Measurements from ENCODE around the gene ZNF831. TPM values are rescaled to one million over a fixed set of nuclear protein-coding genes. Genes with fewer than 3 reads are reported as not detected.

The ZNF831 gene
- total RNA-seq, 1 experiment from 2014 or later, result not detected

- H3K4me3 ChIP-seq (ENCODE audit: insufficient read depth, low read depth, low read length), result no peak overlapping the region
- H3K36me3 ChIP-seq (replicated peaks; ENCODE audit: control insufficient read depth, insufficient read depth, low read length), result no peaks in the 10 kb centered on the region
- peaks cover 10% of the 10 kb centered on the region for H3K27me3 ChIP-seq (ENCODE audit: control insufficient read depth, insufficient read depth, low read length)
- no peak for DNase-seq
Measured at GRCh38 chr20:59217794-59218280, 54.2 kb downstream of the ZNF831 start.

- no peak for DNase-seq
- Histone ChIP-seq H3K4me3 (ENCODE audit: insufficient read depth, low read depth, low read length) (no peak overlapping the region), H3K27me3 (ENCODE audit: control insufficient read depth, insufficient read depth, low read length) (peaks cover 15% of the 10 kb centered on the region), H3K36me3 (replicated peaks; ENCODE audit: control insufficient read depth, insufficient read depth, low read length) (no peaks in the 10 kb centered on the region)
Measured at GRCh38 chr20:59219211-59219610, 55.6 kb downstream of the ZNF831 start.

- DNase-seq, result no peak
- Histone ChIP-seq H3K27me3 (ENCODE audit: control insufficient read depth, insufficient read depth, low read length) (peaks cover 15% of the 10 kb centered on the region), H3K4me3 (ENCODE audit: insufficient read depth, low read depth, low read length) (no peak overlapping the region), H3K36me3 (replicated peaks; ENCODE audit: control insufficient read depth, insufficient read depth, low read length) (no peaks in the 10 kb centered on the region)
Measured at GRCh38 chr20:59220161-59220560, 56.5 kb downstream of the ZNF831 start.

GRCh38 chr20:59221049-59221706 lies 57.6 kb downstream of the ZNF831 start:
- no peak overlapping the region for H3K4me3 ChIP-seq (ENCODE audit: insufficient read depth, low read depth, low read length)
- peak; percentile 41 for DNase-seq
- H3K36me3 ChIP-seq (replicated peaks; ENCODE audit: control insufficient read depth, insufficient read depth, low read length), result no peaks in the 10 kb centered on the region
- peaks cover 15% of the 10 kb centered on the region for H3K27me3 ChIP-seq (ENCODE audit: control insufficient read depth, insufficient read depth, low read length)

- peaks cover 15% of the 10 kb centered on the region for H3K27me3 ChIP-seq (ENCODE audit: control insufficient read depth, insufficient read depth, low read length)
- H3K36me3 ChIP-seq (replicated peaks; ENCODE audit: control insufficient read depth, insufficient read depth, low read length), result no peaks in the 10 kb centered on the region
- DNase-seq, result no peak
- peak overlapping the region; percentile 34 for H3K4me3 ChIP-seq (ENCODE audit: insufficient read depth, low read depth, low read length)
Measured at GRCh38 chr20:59221707-59222252, 58.2 kb downstream of the ZNF831 start.

- peak; percentile 94 for DNase-seq
- no peaks in the 10 kb centered on the region for H3K36me3 ChIP-seq (replicated peaks; ENCODE audit: control insufficient read depth, insufficient read depth, low read length)
- peaks cover 15% of the 10 kb centered on the region for H3K27me3 ChIP-seq (ENCODE audit: control insufficient read depth, insufficient read depth, low read length)
- peak overlapping the region; percentile 41 for H3K4me3 ChIP-seq (ENCODE audit: insufficient read depth, low read depth, low read length)
Measured at GRCh38 chr20:59222253-59223181, 58.9 kb downstream of the ZNF831 start.

GRCh38 chr20:59223182-59223601 lies 59.6 kb downstream of the ZNF831 start:
- Histone ChIP-seq H3K27me3 (ENCODE audit: control insufficient read depth, insufficient read depth, low read length) (peaks cover 15% of the 10 kb centered on the region), H3K4me3 (ENCODE audit: insufficient read depth, low read depth, low read length) (peak overlapping the region; percentile 41)
- peak; percentile 65 for DNase-seq

GRCh38 chr20:59223750-59224149 lies 60.1 kb downstream of the ZNF831 start:
- no peaks in the 10 kb centered on the region for H3K36me3 ChIP-seq (replicated peaks; ENCODE audit: control insufficient read depth, insufficient read depth, low read length)
- H3K27me3 ChIP-seq (ENCODE audit: control insufficient read depth, insufficient read depth, low read length), result peaks cover 15% of the 10 kb centered on the region
- DNase-seq, result no peak
- H3K4me3 ChIP-seq (ENCODE audit: insufficient read depth, low read depth, low read length), result no peak overlapping the region

More at GRCh38 chr20:59223182-59223601, 59.6 kb downstream of the ZNF831 start:
- H3K36me3 ChIP-seq (replicated peaks; ENCODE audit: control insufficient read depth, insufficient read depth, low read length), result no peaks in the 10 kb centered on the region

GRCh38 chr20:59224236-59224635 lies 60.6 kb downstream of the ZNF831 start:
- Histone ChIP-seq H3K36me3 (replicated peaks; ENCODE audit: control insufficient read depth, insufficient read depth, low read length) (no peaks in the 10 kb centered on the region), H3K4me3 (ENCODE audit: insufficient read depth, low read depth, low read length) (no peak overlapping the region), H3K27me3 (ENCODE audit: control insufficient read depth, insufficient read depth, low read length) (peaks cover 15% of the 10 kb centered on the region)
- DNase-seq, result no peak

GRCh38 chr20:59230385-59230784 lies 66.8 kb downstream of the ZNF831 start:
- Histone ChIP-seq H3K36me3 (replicated peaks; ENCODE audit: control insufficient read depth, insufficient read depth, low read length) (no peaks in the 10 kb centered on the region), H3K27me3 (ENCODE audit: control insufficient read depth, insufficient read depth, low read length) (no peaks in the 10 kb centered on the region; the same call in 1 of the 2 replicates), H3K4me3 (ENCODE audit: insufficient read depth, low read depth, low read length) (no peak overlapping the region)
- no peak for DNase-seq

- H3K27me3 ChIP-seq (ENCODE audit: control insufficient read depth, insufficient read depth, low read length), result no peaks in the 10 kb centered on the region; the same call in 1 of the 2 replicates
- DNase-seq, result no peak
- no peak overlapping the region for H3K4me3 ChIP-seq (ENCODE audit: insufficient read depth, low read depth, low read length)
- H3K36me3 ChIP-seq (replicated peaks; ENCODE audit: control insufficient read depth, insufficient read depth, low read length), result no peaks in the 10 kb centered on the region
Measured at GRCh38 chr20:59231124-59231804, 67.6 kb downstream of the ZNF831 start.

GRCh38 chr20:59232618-59233017 lies 69.0 kb downstream of the ZNF831 start:
- H3K36me3 ChIP-seq (replicated peaks; ENCODE audit: control insufficient read depth, insufficient read depth, low read length), result no peaks in the 10 kb centered on the region
- H3K4me3 ChIP-seq (ENCODE audit: insufficient read depth, low read depth, low read length), result no peak overlapping the region
- no peak for DNase-seq
- H3K27me3 ChIP-seq (ENCODE audit: control insufficient read depth, insufficient read depth, low read length), result no peaks in the 10 kb centered on the region; the same call in 1 of the 2 replicates

- Histone ChIP-seq H3K4me3 (ENCODE audit: insufficient read depth, low read depth, low read length) (no peak overlapping the region), H3K36me3 (replicated peaks; ENCODE audit: control insufficient read depth, insufficient read depth, low read length) (no peaks in the 10 kb centered on the region), H3K27me3 (ENCODE audit: control insufficient read depth, insufficient read depth, low read length) (no peaks in the 10 kb centered on the region; the same call in 1 of the 2 replicates)
- DNase-seq, result no peak
Measured at GRCh38 chr20:59235226-59235625, 71.6 kb downstream of the ZNF831 start.

GRCh38 chr20:59240006-59240405 lies 76.4 kb downstream of the ZNF831 start:
- no peaks in the 10 kb centered on the region for H3K27me3 ChIP-seq (ENCODE audit: control insufficient read depth, insufficient read depth, low read length)

More at GRCh38 chr20:59240006-59240405, 76.4 kb downstream of the ZNF831 start:
- no peaks in the 10 kb centered on the region for H3K36me3 ChIP-seq (replicated peaks; ENCODE audit: control insufficient read depth, insufficient read depth, low read length)
- DNase-seq, result no peak
- no peak overlapping the region for H3K4me3 ChIP-seq (ENCODE audit: insufficient read depth, low read depth, low read length)

All from H7 (cell line).